ENCODE measurements around the gene MVB12A.

Gene MVB12A

DNA sequence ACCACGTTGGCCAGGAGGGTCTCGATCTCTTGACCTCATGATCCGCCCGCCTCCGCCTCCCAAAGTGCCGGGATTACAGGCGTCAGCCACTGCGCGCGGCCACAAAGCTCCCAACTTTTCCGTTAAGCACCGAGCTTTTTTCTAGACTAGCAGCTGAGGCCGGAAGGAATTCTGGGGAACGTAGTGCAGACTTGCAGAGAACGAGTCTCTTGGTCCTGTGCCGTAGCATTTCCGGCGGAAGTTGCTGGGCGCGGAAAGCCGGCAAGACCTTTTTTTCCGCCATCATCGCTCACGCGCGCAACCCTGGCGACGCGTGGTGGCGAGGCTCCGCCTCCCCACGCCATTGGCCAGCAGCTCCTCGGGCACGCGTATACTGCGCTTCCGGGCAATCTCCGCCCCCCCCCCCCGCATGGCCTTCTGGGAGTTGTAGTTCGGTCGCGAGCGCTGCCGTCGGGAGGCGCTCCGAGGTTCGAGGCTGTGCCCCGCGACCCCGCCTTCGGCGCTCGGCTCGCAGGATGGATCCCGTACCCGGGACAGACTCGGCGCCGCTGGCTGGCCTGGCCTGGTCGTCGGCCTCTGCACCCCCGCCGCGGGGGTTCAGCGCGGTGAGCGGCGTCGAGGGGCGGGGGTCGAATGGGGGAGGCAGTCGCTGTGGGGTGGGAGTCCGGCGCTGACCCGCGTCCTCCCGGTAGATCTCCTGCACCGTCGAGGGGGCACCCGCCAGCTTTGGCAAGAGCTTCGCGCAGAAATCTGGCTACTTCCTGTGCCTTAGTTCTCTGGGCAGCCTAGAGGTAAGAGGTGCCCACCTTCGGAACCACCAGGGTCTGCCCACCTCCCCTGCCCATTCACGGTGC, at the start of gene MVB12A:
TSS of gene MVB12A (plus strand) at position 427 of the 854 bp plus-strand sequence. CDS start at position 516, 89 bp downstream.
- DNase-seq = peak; percentile 89 to 98 (median 96)

DNA sequence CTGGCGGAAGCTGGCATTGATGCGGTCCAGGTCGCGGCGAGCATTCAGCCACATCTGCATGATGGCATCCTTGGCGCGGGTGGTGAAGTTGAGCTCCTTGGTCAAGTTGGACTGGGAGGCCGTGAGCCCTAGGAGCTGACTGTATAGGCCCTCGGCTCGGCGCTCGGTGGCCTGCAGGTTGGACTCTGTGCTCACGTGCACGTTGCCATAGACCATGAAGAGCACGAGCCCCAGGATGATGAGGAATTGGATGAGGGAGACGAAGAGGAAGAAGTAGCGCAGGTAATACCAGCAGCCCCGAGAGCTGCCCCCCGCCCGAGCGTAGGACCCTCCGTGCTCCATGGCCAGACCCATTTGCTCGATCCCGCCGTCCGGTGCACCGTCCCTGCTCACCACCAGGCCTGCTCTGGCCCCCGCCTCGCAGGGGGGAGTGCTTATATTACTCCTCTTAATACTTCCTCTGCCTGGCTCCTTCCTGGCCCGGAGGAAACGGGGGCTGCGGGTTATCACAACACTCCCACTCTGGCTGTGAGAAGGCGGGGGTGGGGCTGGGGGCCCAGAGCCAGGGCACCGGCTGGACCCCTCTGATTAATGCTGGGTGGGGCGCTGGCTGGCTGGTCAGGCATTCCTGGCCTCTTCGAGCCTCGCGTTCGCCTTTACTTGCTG, 42.8 kb upstream of the MVB12A start, which contains the start of gene PLVAP:
TSS of gene PLVAP (minus strand) at position 408 of the 666 bp plus-strand sequence. CDS start at position 354, 54 bp downstream.
- no peak for DNase-seq

DNA sequence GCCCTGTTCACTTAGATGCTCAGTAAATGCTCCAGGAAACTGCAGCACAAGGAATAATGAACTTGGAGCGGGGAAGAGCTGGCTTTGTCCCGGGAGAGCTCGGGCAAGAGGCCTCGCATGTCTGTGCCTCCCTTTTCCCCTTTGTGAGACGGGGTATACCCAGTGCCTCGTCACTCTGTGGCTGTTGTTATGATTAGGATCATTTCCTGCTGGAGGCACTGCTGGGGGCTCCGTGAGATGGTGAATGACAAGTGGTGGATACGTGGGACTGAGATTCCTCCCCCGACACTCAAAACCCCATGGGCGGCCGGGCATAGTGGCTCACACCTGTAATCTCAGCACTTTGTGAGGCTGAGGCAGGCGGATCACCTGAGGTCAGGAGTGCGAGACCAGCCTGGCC, 41.6 kb upstream of the MVB12A start:
- no peak for DNase-seq

DNA sequence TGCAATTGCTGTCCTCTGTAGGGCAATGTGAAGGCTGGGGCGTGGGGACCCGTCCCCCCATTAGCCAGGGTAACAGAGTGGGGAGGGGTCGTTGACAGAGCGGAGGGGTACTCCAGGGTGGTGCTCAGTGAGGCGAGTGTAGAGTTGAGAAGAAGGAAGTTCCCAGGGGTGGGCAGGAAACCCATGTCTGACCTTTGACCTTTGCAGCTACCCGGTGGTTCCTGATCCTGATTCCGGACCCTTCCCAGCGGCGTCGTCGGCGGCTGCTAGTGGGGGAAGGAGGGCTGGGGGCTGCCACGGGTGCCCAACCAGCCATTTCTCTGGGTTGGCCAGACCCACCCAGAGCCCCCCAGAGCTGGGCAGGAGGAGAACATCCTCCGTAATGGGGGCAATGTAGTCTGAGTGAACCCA, 40.6 kb upstream of the MVB12A start:
- DNase-seq = peak in 1 of 14 donors; percentile 4

DNA sequence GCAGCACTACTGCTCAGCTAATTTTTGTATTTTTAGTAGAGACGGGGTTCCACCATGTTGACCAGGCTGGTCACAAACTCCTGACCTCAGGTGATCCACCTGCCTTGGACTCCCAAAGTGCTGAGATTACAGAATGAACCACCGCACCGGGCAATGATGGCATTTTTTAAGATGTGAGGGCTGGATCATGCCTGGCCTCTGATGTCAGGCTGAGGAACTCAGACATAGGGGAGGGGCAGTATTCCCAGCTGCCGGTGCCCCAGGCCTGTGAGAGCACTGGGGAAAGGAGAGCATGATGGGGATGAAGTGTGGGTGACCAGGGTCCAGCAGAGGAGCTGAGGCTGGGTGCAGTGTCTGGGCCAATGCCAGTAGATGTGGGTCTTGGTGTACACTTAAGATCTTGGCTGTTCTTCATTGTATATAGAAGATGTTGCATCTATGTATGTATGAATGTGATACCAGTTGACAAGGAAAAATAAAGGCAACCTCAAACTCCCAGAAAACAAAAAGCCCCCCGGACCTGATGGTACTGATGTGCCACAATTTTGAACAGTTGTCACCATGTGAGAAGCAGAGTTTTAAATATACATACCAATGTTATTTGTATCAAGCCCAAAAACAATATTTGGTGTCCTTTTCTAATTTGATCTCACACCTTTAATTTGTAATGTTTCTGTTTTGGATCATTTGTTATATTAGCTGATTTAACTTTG, 39.3 kb upstream of the MVB12A start:
- no peak for DNase-seq

DNA sequence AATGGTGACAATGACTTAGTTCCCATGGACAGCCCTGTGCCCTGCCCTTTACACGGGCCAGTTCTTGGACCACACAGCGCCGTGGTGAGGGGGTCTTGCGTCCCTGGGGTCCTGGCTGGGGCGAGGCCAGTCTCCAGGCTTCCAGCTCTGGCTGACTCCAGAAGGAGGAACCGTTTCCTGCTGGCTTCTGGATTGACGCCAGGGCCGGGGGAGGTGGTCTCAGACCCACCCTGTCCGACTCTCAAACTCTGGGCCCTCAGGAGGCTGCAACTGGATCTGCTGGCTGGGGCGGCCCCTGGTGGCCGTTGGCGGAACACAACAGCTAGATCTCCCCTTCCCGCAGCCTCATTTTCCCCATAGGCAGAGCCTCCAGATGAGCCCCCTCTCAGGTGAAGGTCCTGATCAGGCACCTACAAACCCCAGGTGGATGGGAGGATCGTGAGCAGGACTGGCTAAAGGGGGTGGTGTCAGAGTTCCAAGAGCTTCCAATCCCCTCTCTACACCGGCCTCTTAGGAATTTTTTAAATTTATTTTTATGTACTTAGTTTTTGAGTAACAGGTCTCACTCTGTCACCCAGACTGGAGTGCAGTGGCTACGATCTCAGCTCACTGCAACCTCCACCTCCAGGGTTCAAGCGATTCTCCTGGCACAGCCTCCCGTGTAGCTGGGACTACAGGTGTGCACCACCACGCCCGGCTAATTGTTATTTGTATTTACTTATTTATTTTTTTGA, 33.8 kb upstream of the MVB12A start:
- peak in 3 of 14 donors; percentile 6 to 23 (median 15) for DNase-seq

DNA sequence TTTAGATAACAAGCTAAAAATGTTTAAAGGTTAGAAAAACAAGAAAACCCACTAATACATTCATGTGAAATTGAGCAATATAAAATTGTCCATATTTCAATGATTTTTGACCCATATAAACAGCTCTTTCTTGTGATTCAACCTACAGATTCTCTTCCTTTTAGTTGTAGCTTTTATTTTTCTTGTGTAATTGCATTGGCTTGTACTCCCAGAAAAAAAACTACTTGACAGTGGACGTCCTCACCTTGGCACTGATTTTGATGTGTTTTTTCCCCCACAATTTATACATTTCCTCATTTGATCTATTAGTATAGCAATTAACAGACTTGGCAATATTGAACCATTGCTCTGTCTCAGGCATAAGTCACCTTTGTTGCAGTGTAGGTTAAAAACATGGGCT, 30.6 kb upstream of the MVB12A start:
- DNase-seq = no peak

DNA sequence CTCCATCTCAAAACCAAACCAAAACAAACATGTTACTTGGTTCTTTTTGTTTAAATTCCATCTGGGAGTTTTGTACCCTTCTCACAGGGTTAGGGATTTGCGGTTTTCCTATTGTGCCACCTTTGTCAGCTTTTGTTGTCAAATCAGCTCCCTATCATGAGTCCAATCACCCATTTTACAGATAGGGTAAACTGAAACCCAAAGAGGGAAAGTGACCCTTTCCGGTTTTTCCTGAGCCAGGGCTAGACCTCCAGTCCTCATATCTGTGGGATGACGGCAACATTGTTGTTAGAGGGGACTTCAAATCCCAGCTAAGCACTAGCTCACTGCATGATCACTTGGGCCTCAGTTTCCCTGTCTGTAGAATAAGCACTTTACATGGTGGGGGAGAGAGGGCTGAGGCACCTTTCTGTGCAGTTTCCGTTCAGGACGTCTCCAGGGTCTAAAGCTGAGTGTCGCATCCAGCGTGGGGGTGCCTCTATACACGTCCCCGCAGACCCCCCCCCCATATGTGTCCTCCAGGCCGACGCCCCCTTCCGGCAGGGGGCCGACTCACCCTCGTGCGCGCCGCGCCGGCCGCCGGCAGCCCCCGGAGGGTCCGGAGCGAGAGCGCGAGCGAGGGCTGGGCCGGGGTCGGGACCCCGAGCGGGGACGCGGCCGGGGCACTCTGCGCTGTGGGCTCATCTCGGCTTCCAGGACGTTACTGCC, 29.7 kb upstream of the MVB12A start:
- no peak for DNase-seq

DNA sequence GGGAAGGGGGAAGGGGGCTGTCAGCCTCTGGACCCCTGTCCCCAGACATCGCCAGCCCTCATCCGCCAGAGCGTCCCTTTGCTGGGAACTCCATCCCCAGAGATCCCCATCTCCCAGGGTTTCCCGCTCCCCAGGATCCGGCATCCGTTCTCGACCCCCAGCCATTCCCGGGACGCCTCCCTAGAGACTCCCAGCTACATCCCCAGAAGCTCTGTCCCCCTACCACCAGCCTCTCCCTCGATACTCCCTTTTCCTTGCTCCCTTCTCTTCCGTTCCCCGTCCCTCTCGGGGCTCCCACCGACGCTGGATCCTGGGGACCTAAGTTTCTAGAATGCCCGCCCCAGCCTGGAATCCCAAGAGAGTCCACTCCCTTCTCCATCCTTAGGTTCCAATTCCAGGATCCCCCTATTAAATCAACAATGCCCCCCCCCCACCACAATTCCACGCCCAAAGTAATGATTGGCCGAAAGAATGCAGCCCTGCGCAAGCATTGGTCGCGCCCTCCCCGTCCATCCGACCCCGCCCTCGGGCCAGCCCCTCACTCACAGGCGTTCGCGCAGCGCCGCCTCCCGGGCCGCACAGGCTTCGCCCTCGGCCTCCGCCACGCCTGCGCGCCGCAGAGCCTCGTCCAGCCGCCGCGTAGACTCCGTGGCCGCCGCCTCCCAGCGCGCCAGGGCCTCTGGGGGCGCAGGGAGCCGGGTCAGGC, 29.0 kb upstream of the MVB12A start:
- peak in 13 of 14 donors; percentile 16 to 88 (median 61) for DNase-seq

DNA sequence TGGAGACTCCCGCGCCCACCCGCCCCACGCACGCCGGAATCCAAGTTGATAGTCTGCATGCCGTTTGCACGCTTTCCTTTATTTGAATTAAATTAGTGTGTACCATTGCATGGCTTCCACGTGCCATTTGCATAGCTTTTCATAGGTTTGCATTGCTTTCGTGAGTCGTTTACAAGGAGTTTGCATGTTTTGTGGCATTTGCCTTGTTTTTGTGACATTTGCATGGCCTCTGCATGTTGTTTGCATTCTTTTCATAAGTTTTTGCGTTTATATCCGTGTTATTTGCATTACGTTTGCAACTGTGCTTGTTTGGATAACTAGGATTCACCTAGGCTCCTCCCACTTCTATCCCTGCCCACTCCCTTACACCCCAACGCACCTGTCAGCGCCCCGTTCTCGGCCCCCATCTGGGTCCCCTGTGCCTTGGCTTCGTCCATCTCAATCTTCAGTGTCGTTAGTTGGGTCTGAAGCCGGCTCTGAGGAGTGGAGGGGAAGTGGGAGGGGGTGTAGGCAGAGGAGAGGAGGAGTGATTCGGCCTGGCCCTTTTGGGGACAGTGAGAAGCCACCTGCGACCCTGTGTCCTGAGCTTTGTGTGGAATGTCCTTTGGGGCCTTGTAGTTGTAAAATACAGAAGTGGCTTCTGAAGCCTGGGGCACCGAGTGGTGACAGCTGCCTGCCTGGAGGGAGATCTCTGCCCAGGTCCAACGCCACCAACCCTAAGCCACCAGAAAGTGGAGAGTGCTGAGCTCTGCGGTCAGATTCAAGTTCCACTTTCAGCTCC, 28.3 kb upstream of the MVB12A start:
- peak in 1 of 14 donors; percentile 30 for DNase-seq

DNA sequence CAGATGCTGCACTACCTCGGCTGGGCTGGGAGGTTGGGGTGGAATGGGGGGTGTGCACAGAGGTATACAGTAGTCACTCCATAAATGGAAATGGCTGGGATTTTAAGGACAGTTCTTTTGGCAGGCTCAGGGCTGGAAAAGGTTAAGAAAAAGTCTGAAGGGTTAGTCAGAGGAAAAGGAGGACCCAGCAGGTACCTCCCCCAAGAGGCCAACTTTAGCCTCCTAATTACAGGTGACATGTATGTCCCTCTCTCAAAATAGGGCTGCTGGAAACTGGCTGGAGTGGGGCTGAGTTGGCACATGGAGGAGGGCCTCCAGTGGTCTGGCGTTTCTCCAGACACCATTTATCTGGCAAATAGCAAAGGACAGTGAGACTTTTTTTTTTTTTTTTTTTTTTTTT, 26.8 kb upstream of the MVB12A start:
- DNase-seq = no peak

DNA sequence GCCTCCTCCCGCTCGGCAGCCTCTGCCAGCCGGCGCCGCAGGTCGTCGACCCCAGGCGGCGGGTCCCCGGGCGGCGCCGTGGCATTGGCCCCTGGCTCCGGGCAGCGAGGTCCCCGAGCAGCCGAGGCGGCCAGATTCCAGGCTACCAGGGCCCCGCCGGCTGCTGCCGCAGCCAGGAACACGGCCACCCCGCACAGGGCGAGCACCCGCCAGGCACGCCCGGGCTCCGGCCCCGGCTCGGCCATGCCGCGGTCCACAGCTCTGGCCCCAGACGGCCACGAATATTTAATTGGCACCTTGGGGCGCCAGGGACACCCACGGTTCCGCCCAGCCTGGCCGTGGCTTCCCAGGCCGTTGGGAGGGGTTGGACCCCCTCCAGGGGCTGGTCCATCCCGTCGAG, 25.9 kb upstream of the MVB12A start, which contains the start of gene CCDC194:
TSS of gene CCDC194 (minus strand) at position 283 of the 400 bp plus-strand sequence. CDS start at position 245, 38 bp downstream.
- DNase-seq = no peak

DNA sequence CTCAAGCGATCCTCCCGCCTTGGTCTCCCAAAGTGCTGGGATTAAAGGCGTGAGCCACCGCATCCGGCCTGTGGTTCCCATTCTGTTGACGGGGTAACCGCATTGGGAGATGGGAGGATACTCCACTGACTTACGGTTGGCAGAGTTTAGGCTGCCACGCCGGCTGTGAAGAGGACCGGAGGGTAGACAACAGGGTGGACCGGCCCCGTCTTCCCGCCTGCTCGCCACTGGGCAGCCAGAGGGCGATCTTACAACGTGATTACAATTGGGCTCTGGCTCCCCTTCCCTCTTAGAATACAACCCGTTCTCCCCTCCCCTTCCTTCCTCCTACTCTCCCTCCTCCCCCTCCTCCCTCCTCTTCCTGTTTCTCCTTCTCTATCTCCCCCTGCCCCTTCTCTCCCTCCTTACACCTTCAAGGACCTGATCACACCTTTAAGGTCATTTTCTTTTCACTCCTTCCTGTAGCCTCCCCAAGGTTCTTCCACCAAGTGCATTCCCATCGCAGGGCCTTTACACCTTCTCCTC, 24.9 kb upstream of the MVB12A start:
- peak in 2 of 14 donors; percentile 10 to 14 for DNase-seq

DNA sequence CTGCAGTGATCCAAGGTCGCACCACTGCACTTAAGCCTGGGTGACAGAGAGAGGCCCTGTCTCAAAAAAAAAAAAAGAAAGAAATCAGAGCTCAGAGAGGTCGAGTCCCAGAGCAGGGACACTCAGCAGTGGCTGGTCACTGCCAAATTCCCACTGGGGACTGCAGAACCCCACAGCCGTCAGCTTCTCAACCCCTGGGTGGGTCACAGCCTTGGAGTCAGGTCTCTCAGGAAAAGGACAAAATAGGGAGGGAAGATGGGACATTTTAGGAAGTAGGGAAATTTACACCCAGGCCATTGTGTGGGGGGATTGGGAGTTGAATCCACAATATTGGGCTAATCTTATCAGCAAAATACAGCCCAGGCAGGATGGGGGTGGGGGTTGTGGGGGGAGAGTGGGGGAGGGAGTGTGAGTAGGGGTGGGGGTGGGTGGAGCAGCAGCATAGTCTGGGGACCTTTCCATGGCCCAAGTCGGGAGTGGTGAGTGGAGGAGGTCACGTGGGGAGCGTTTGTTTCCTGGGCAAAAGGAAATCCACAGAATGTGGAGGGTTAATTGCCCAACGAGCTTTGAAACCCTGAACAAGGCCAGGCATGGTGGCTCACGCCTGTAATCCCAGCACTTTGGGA, 20.8 kb upstream of the MVB12A start:
- DNase-seq = no peak

DNA sequence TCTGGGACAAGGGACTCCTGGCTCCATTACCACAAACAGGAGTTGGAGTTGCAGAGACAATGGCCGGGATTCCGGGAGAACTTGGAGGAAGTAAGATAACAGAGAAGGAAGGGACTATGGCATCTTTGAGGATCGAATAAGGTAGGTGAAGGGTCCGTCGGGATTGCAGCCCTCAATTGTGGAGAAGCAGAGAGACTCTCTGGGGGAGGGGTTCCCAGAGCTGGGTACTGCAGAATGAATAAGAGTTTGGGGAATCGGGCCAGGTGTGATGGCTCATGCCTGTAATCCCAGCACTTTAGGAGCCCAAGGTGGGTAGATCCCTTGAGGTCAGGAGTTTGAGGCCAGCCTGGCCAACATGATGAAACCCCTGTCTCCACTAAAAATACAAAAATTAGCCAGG, 18.2 kb upstream of the MVB12A start:
- no peak for DNase-seq

DNA sequence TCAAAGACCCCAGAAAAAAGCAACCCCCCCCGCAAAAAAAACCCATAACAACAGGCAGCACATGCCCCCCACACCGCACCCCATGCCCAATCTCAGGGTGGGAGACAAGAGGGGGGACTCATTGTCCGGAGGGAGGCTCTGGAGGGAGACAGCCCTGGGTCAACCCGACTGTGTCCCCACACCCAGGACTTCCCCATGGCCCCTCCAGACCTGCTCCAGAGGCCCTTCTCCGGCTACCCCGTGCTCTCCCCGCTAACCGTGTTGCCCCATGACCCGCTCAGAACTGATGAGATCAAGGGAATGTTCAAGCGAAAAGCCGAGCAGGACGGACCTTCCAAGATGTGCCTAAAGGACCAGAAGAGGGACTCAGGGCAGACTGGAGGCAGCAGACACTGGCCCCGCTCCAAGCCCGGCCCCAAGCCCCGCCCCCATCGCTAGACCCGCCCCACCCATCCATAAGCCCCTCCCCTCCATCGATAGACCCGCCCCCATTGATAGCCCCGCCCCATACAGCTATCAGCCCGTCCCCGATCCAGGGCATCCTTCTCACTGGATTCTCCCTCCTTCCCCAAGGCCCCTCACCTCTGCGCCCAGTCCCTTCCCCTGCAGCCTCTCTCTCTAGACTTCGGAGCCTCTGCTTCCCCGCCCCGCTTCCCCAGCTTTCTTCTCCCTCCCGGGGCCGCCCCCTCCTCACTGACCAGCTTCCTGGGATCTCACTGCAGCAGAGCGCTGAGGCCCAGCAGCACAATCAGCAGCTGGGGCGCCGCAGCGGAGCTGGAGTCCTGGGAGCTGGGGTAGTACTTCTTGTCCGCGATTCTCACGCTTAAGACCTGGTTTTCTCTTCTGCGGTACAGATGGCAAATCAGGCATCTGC, 16.6 kb upstream of the MVB12A start:
- no peak for DNase-seq

DNA sequence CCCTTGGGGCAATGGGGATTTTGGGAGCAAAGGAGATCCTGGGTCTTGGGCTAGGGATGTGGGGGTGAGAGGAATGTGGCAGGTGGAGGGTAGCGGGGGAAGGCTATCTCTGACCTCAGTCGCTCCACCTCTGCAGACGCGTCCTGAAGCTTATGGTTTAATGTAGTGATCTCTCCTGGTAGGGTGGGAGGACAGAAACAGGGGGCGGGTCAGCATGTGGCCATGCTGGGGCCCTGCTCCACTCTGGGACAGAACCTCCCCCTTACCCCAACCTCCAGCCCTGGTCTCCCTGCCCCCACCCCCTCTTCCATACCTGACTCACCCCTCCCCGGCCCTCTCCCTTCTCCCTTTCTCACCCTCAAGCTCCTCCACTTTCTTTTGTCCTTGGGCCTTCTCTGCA, 15.8 kb upstream of the MVB12A start:
- no peak for DNase-seq

DNA sequence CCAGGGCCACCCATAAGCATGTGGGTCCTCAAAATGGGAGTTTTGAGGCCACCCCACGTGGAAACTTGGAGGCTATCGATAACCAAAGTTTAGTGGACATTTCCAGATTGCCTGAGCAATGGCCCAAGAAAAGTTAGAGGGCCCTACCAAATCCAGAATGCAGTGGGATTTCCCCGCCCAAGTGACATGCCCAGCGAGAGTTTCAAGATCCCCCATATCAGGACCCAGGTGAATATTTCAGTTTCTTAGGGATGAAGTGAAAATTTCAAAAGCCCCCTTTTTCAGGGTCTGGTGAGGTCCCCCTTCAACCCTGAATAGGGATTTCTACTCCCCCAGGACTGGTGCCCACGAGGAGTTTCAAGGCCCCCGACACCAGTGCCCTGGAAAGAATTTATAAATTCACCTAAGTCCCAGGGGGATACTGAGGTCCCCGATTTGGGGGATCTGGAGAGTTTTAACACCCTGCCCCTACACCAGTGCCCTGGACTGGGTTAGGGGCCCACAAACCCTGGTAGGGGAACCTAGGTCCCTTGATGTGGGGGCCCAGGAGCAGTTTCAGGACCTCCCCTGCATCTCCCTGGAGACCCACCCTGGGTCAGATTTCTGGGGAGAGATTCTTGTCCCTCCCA, 15.1 kb upstream of the MVB12A start:
- DNase-seq = no peak
